Lung (tissue), 12 donors: ENCODE measurements around the gene DISP2. TPM values are rescaled to one million over a fixed set of nuclear protein-coding genes. Genes with fewer than 3 reads are reported as not detected.

Source experiments
- ATAC-seq: fragments of 200-7000 bp; cut with Tn5 transposase; one replicate; pipeline ENCODE4 v1.9.1; 2020; ENCODE audit warnings: moderate number of reproducible peaks; ENCODE audit not compliant: insufficient read depth, low FRiP score
- DNase-seq, 3 donors: peaks; one replicate each; pipeline ENCODE4 v3.0.0-alpha.2; 2013 to 2017
- H3K27ac ChIP-seq, 2 donors: one replicate each; pipeline ENCODE4 v1.5.1; 2013; ENCODE audit warnings: mild to moderate bottlenecking in 2 of 2, moderate library complexity in 2 of 2, control low read depth in 1 of 2, inconsistent platforms in 1 of 2, low read depth in 1 of 2, low read length in 1 of 2
- H3K27me3 ChIP-seq, 3 donors: one replicate each; pipeline ENCODE4 v1.5.1; 2013; ENCODE audit warnings: low read length in 2 of 3; ENCODE audit not compliant: control insufficient read depth in 3 of 3, insufficient read depth in 3 of 3
- H3K36me3 ChIP-seq, 4 donors: one replicate each; pipeline ENCODE4 v1.5.1; 2013; ENCODE audit warnings: low read length in 4 of 4, mild to moderate bottlenecking in 1 of 4, moderate library complexity in 1 of 4; ENCODE audit not compliant: control insufficient read depth in 4 of 4, insufficient read depth in 4 of 4
- H3K4me1 ChIP-seq, 5 donors: one replicate each; pipeline ENCODE4 v1.5.1; 2013; ENCODE audit warnings: low read length in 5 of 5, mild to moderate bottlenecking in 2 of 5, moderate library complexity in 1 of 5; ENCODE audit not compliant: control insufficient read depth in 5 of 5, insufficient read depth in 5 of 5
- H3K4me3 ChIP-seq: one replicate; pipeline ENCODE4 v1.5.1; 2013; ENCODE audit warnings: mild to moderate bottlenecking, control low read depth, moderate library complexity
- H3K9ac ChIP-seq, 2 donors: one replicate each; pipeline ENCODE4 v1.5.1; 2013; ENCODE audit warnings: low read length in 2 of 2, control low read depth in 1 of 2; ENCODE audit not compliant: insufficient read depth in 1 of 2
- H3K9me3 ChIP-seq, 4 donors: one replicate each; pipeline ENCODE4 v1.5.1; 2013; ENCODE audit warnings: low read length in 3 of 4, mild to moderate bottlenecking in 1 of 4, moderate library complexity in 1 of 4; ENCODE audit not compliant: control insufficient read depth in 4 of 4, insufficient read depth in 3 of 4
- CTCF ChIP-seq: IDR thresholded peaks from 2 replicates; pipeline ENCODE4 v1.5.1; 2012; ENCODE audit warnings: mild to moderate bottlenecking; ENCODE audit errors: control extremely low read depth, extremely low read depth
- WGBS, 2 donors: extraction: QIAGEN DNeasy Blood & Tissue Kit; methylation state at CpG; one replicate each; pipeline ENCODE4 v1.1.7; 2013; 5-methylcytosine and 5-hydroxymethylcytosine counted together
- polyA plus RNA-seq, 2 donors: library from polyadenylated mRNA; stranded (reverse); fragments of 200-250 nt; gene quantifications; one replicate each; pipeline ENCODE4 v1.2.1, GENCODE V29; 2013
- total RNA-seq, 2 donors: library from RNA; depleted of rRNA in 1 of 2; stranded (reverse); fragments of >200 nt in 1 of 2; gene quantifications; one replicate each; pipeline ENCODE4 v1.2.1, GENCODE V29; 2014 to 2021
- donor health status: control.
- donor health status: control.
- donor health status: Bipolar disorder and iron deficiency.
- donor health status: healthy.
- donor health status: DM: yes; HTN: yes; CAD: no.

Gene DISP2
- total and polyA plus RNA-seq, 4 donors, result 0.06 to 2.5 (median 0.76) TPM

GRCh38 chr15:40345867-40346578 is 12.0 kb upstream of the DISP2 start:
- H3K9ac ChIP-seq, result no peak overlapping the region
- WGBS, 2 donors, result 91 to 92% methylated on average over 5 to 6 of the region's 6 CpGs
- DNase-seq, result no peak
- no peak overlapping the region for H3K27ac ChIP-seq
- H3K4me3 ChIP-seq, result no peak overlapping the region
- no peaks in the 10 kb centered on the region for H3K27me3 ChIP-seq
- ATAC-seq, result no peak
- H3K36me3 ChIP-seq, result no peaks in the 10 kb centered on the region
- H3K9me3 ChIP-seq, result no peaks in the 10 kb centered on the region
- H3K4me1 ChIP-seq, result peaks cover 0 to 27% (median 11%) of the 10 kb centered on the region in 5 donors
- no peak for TF ChIP-seq CTCF

GRCh38 chr15:40346579-40347558 is 11.2 kb upstream of the DISP2 start:
- ATAC-seq (no peak), DNase-seq (no peak)
- no peak overlapping the region for H3K9ac ChIP-seq
- H3K4me1 ChIP-seq, result peaks cover 0 to 20% (median 10%) of the 10 kb centered on the region in 5 donors
- no peaks in the 10 kb centered on the region for H3K27me3 ChIP-seq
- 92 to 95% methylated on average over 15 of the region's 15 CpGs for WGBS, 2 donors
- no peak for TF ChIP-seq CTCF
- no peaks in the 10 kb centered on the region for H3K9me3 ChIP-seq
- no peak overlapping the region for H3K4me3 ChIP-seq
- H3K27ac ChIP-seq, result no peak overlapping the region
- no peaks in the 10 kb centered on the region for H3K36me3 ChIP-seq

- ATAC-seq, result no peak
These were observed 10.2 kb upstream of the DISP2 start for GRCh38 chr15:40347559-40348473.

More at GRCh38 chr15:40347559-40348473, 10.2 kb upstream of the DISP2 start:
- Histone ChIP-seq H3K4me1 (peaks cover 0 to 18% (median 9%) of the 10 kb centered on the region in 5 donors), H3K9me3 (no peaks in the 10 kb centered on the region), H3K9ac (no peak overlapping the region), H3K27me3 (peaks cover 0 to under 1% (median 0%) of the 10 kb centered on the region in 3 donors), H3K36me3 (no peaks in the 10 kb centered on the region), H3K27ac (no peak overlapping the region), H3K4me3 (no peak overlapping the region)
- 90 to 92% methylated on average over 11 of the region's 11 CpGs for WGBS, 2 donors
- TF ChIP-seq CTCF, result no peak
- DNase-seq, result no peak
